ENCODE results near the gene TNNT3.
"Not testable (repeated sequence)": the region's sequence is repeated elsewhere in the genome, so short reads cannot be mapped to it uniquely, and the experiment has no call there.

TNNT3 gene

DNA sequence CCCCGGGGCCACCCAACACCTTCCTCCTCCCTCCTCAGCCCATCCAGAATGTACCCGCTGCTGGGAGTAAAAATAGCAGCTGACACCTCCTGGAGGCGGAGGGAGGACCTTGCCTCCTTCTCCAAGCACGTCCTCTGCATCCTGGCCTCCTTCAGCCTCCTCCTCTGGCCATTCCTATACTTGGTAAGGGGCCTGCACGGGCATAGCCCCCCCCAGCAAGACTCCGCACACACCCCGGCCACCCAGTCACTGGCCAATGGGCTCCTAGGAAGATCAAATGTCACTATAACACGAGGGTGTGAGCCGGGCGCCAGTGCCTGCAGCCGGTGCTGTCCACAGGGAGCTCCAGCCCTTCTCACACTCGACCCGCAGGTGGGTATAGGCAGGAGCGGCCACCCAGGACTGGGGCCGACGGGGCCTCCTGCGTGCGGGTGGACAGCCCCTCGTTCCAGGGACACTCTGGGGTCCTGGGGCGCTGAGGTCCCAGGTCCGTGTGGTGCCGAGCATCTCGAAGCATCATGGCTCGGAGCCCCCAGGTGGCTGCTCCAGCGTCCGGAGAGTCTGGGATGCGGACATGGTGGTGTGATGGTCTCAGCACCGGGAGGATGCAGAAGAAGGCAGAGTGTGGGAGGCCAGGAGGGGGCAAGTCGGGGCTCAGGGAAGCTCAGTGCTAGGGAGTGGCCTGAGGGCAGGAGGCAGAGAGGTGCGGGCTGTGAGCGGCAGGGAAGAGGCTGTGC is at the start of gene TNNT3:
Gene TNNT3, plus strand, starts transcription at position 313 of the 737 bp plus-strand sequence. CDS start 3,172 bp downstream, outside the sequence.
- DNase-seq = no peak

DNA sequence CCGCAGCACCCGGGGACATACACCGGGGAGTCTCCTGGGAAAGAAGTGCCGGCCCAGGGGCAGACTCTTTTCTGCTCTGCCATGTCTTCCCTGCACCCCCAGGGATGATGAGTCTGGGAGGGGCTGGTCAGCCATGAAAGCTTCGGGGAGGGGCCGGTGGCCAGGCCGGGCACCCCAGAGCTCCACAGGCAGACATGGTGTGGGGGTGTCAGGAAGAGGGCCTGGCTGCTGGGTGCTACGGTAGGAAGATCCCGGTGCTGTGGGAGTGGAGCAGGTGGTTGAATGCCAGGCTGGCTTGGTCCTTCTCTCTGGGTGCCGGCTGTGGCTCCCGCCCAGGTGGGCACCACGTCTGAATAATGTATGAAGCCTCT is 49.2 kb upstream of the TNNT3 start:
- no peak for DNase-seq

- no peak for DNase-seq
These were observed 48.6 kb upstream of the TNNT3 start for GRCh38 chr11:1870721-1871466.

DNA sequence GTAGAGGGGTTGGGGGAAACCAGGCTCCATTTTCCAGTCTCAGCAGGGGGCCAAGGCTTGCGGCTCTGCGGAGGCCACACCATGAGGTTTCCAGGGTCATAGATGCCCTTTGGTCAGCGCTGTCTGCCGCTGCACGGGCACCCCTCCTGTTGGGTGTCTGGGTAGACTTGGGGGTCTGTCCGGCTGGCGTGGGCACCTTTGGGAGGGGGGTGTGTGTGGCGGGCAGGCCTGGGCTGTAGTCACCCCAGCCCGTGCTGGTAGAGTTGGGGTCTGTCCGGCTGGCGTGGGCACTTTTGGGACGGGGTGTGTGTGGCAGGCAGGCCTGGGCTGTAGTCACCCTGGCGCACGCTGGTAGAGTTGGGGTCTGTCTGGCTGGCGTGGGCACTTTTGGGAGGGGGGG is 48.0 kb upstream of the TNNT3 start:
- no peak for DNase-seq

GRCh38 chr11:1872267-1872985 is 47.1 kb upstream of the TNNT3 start:
- no peak for DNase-seq

DNA sequence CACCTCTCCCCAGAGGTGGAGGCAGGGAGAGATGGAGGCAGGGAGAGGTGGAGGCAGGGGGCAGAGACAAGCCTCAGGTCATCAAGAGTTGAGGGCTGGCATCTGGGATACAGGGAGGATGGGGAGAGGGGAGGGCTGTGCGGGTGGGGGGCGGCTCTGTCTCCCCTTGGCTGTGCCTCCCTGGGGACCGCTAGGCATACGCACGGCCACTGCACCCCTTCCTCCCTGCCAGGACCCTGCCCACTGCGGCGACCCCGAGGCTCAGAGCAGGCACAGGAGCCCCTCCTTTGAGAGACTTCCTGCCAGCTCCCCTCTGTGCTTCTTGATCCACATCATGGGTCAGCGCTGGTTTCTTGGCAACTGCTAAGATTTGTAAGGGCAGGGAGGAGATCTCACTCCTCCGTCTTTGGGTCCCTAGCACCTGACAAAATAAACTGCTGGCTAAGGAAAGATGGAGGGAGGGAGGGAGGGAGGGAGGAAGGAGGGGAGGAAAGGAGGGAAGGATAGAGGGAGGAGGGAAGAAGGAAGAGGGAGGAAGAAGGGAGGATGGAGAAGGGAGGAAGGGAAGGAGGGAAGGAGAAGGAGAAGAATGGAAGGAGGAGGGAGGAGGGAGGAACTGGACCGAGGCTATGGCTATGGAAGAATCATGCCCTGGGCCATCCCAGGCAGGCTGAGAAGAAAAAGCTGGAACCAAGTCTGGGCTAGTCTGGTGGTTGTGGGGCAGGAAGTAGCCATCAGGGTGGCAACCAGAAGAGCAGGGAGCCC is 46.3 kb upstream of the TNNT3 start:
- DNase-seq = no peak

GRCh38 chr11:1873813-1874150 is 45.7 kb upstream of the TNNT3 start:
- not testable (repeated sequence) for DNase-seq

- not testable (repeated sequence) for DNase-seq
These were observed 44.9 kb upstream of the TNNT3 start for GRCh38 chr11:1874441-1875092.

DNA sequence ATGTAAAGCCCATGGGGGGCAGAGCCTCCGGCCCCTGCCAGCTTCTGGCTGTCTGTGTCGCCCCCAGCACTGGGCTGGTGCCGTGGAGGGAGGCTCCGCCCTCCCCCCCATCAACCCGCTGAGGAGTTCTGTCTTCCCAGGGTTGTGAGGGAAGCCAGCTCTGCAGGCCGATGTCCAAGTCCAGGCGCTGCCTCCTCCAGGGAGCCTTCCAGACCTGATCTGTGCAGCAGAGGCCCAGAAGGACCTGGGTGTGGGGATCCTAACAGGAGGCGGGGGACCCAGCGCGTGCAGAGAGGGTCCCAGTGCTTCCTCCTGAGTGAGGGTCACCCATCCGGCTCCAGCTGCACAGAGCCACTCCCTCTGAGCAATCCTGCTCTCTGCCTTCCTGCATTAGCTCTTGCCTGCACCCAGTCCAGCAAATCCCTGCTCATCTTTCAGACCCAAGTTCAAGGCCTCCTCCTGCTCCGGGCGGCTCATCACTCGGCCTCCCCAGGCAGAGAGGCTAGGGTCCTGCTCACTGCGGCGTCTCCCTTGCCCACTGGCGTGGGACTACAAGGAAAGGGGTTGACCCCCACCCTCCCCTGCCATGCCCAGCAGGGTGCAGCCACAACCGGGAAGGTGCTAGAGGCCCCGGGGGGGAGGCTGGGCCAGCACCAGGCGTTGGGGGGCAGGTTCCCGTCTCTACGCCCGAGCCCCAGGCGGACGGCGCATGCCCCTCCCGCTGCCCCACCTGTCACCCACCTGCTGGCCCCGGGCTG is 44.2 kb upstream of the TNNT3 start:
- DNase-seq = no peak

DNA sequence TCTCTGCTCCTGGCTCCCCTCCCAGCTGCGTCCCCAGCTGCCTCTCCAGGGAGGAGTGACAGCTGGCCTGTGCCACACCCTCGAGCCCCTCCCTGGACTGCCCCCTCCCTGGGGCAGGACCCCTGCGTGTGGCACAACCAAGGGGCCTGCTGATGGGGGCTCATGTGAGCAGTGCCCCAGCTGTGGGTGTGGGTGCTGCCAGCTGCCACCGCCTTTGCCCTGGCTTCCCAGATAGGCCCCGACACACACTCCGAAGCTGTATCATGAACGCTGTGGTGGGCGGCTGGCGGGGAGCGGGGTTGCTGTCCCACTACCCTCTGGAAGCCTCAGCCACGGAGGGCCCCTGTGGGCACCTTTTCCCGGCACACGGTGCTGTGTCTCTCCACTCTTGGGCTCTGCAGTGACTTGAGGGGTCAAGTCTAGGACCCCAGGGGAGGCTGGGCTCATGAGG is 43.6 kb upstream of the TNNT3 start:
- DNase-seq = not testable (repeated sequence)

DNA sequence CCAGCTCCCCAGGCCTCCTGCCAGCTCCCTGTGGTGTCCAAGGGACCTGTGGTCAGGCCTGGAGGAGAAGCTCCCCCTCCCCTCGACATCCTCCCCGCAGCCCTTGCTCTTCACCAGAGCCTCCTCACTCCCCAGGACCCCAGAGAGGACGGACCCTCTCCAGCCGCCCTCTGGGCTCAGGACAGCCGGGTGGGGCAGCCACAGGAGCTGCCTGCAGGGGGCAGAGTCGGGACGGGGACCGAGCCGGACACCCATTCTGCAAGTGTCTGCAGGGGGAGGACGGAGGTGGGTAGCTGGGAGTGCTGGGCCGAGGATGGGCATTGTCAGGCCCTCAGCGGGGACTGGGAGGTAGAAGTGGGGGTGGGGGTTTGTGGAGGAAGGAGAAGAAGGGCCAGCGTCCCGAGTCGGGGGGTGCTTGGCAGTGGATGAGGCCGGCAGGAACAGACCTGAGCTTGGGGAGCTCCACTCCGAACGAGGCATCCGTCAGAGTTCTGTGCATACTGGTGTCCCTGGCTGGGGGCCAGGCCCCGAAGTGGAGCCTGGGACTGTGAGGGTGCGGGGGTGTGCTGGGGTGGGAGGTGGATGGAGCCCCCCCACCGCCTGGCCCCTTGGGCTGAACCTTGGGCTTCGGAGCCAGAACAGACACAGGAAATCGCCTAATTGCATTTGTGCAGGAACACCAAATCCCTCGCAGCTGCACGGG is 43.0 kb upstream of the TNNT3 start:
- DNase-seq = no peak

DNA sequence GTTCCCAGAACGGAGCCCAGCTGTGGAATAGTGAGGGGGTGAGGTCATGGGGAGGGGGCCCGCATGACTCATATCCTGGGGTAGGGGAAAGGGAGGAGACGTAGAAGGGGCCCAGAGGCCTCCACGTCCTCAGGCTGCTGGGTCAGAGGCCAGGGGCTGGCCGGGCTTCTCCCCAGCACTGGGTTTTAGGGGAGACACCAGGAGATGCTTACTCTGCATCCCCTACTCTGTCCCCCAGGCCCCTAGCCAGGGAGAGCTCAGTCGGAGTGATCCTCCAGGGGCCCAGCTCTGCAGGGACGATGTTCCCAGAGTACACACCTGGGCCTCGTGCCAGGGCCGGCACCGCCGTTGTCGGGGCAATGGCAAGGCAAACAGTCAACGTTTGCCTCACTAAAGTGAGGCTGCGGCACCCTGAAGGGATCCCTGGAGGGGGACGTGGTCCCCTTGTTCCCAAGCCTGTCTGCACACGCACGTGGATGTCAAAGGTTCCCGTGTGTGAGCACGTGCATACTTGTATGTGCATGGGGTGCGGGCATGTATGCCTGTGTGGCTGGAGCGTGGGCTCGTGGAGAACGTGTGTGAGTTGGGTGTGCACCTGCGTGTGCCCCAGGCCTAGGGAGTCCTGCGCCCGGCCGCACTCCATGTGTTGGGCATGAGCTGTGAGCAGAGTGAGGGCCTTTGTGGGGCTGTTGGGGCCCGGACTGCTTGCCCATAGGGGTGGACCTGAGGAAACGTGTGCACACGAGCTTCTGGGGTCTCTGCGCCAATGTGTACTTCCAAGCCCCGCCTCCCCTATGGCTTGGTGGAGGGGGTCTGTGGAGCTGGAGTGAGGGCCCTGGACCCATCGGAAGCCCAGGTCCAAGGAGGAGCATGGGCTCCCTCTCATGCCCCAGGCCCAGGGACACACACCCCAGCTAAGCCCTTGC is 42.0 kb upstream of the TNNT3 start:
- DNase-seq = no peak

DNA sequence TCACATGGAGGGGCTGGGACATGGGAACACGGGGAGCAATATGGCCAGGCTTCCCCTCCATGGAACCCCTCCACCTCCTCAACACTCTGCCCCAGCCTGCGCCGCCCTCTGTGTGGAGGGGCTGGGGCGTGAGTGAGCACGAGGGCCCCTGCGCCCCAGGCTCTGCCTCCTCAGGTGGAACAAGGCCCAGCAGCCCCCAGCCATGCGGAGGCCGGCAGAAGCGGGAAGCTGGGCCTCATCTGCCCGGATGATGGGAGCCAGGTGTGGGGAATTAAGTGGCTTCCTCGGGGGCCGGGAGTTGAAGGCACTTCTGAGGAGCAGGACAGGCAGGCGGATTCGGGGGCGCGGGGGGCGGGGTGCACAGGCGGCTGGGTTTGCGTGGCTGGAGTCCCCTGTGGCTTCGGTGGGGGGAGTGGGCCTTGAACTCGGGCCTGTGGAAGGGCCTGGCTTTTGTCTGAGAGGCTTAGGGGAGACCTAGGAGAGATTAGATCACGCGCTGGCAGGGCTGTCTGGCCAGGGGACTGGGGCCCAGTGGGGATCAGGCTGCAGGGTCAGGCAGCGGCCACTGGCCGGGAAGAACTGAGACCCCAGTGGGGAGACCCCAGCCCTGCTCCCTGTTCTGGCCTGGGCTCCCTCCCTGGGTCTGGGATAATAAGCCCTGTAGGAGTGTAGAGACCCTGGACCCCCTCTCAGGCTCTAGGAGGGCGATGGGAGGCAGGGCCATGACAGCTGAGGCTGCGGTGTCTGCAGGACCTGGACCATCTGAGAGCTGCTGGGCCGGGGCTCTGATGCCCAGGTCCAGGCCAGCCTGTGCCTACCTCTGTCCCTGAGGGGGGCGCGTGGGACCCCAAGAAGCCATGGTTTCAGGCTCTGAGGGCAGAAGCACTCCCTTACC is 41.1 kb upstream of the TNNT3 start:
- DNase-seq = no peak

- DNase-seq = no peak
These were observed 40.1 kb upstream of the TNNT3 start for GRCh38 chr11:1879342-1879940.

DNA sequence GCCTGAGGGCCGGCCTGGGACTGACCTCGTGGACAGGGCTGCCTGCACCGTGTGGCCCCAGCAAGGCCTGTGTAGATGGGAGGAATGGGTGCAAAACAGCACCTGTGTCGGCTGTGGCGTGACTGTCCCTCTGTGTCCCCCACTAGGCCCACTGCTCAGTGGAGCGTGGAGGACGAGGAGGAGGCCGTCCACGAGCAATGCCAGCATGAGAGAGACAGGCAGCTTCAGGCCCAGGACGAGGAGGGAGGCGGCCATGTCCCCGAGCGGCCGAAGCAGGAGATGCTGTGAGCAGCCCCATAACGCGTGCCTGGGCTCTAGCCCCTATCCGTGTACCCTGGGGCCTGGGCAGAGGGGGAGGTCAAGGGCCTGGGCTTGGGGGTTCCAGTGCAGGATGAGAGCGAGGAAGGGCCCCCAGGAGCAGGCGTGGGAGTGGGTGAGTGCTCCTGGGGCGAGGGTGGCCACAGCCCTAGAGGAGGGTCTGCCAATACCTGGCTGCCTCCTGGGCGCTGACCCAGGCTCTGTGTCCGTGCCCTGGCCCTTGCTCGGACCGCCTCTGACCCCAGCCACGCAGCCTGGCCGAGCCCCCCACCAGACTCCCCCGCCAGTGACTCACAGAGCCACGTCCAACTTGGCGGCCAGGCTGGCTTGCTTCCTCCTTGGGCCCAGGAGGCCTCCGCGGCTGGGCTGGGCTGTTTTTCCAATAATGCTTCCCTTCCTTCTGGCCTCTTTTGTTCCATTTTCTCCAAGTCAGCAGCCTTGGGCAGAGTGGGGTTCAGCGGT is 39.4 kb upstream of the TNNT3 start:
- no peak for DNase-seq

DNA sequence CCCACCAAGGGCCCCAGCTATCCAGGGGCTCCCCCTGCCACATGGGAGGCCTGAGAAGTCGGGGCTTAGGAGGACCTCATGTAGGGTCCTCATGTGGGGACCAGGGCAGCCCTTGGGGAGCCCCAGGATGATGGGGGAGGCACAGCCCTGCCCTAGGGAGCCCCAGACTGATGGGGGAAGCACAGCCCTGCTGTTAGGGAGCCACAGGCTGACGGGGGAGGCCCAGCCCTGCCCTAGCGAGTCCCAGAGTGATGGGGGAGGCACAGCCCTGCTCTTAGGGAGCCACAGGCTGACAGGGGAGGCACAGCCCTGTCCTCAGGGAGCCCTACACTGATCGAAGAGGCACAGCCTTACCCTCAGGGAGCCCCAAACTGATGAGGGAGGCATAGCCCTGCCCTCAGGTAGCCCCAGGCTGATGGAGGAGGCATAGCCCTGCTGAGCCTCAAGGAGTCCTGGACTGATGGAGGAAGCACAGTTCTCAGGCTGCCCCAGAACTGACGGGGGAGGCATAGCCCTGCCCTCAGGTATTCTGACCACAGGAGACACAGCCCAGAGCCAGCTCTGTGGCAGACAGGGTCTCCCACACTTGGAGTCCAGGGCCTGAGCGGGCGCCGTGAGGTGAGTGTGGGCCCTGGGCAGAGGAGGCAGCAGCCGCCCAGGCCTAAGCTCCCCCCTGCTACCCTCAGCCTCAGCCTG is 38.6 kb upstream of the TNNT3 start:
- no peak for DNase-seq
